K562 (cell line): Measurements from ENCODE around the gene SV2A. TPM values are rescaled to one million over a fixed set of nuclear protein-coding genes. Genes with fewer than 3 reads are reported as not detected.
A peak's percentile ranks its signal among the peaks of the same experiment; 100 is the strongest.

Source experiments
- ATAC-seq: fragments of 200-7000 bp; cut with Tn5 transposase; 3 replicates; pipeline ENCODE4 v1.9.1; 2020; ENCODE audit warnings: moderate library complexity
- BruUV-seq: library from RNA; stranded (reverse); fragments of 400-500 nt; replicated peaks from 2 replicates; lab custom pipeline; 2021; lab: Mats Ljungman, UMichigan
- CTCF ChIA-PET: fragments of 300-600 bp; formaldehyde crosslinking; extraction: SDS; loops from one replicate; lab custom pipeline; 2021; ENCODE audit warnings: low intra/inter-chr PET ratio; lab: Yijun Ruan, JAX
- POLR2A ChIA-PET: fragments of 300-600, 350-650 bp; sonication (Branson Sonifier 250); formaldehyde crosslinking; extraction: SDS; loops from one replicate; lab custom pipeline; 2021; ENCODE audit warnings: antibody characterized with exemption, inconsistent platforms; lab: Yijun Ruan, JAX
- DNase-seq, 4 experiments: peaks; one replicate each; pipeline versions ENCODE4 v3.0.0 to v3.0.0-alpha.2; 2011 to 2018; ENCODE audit warnings: low spot score in 3 of 4, mixed read lengths in 3 of 4; ENCODE audit errors: extremely low read depth in 1 of 4
- FAIRE-seq: peaks from 2 replicates; lab custom pipeline; 2011; peaks lifted over from hg19 to GRCh38; lab: Jason Lieb, UNC
- H2AFZ ChIP-seq: 2 replicates; pipeline ENCODE4 v1.6.0; 2011; ENCODE audit warnings: low read depth, low read length, control low read depth, inconsistent platforms
- H3K27ac ChIP-seq: fragments of 200-600 bp; 3 replicates; pipeline ENCODE4 v1.8.0; 2011; ENCODE audit warnings: low read depth, mild to moderate bottlenecking, control low read depth, inconsistent platforms, low read length, moderate library complexity, mixed read lengths; ENCODE audit errors: extremely low read depth
- H3K27me3 ChIP-seq, 2 experiments: fragments of 300-600 bp in 1 of 2; 2 replicates in 1 of 2; 3 replicates in 1 of 2; pipeline versions ENCODE4 v1.6.0 to v1.8.0; 2011; ENCODE audit warnings: inconsistent platforms in 2 of 2, low read length in 2 of 2, mild to moderate bottlenecking in 1 of 2, mixed read lengths in 1 of 2, moderate library complexity in 1 of 2; ENCODE audit not compliant: control insufficient read depth in 2 of 2, insufficient read depth in 2 of 2
- H3K36me3 ChIP-seq: fragments of 300-600 bp; 3 replicates; pipeline ENCODE4 v1.8.0; 2011; ENCODE audit warnings: mild to moderate bottlenecking, low read length, inconsistent platforms; ENCODE audit not compliant: control insufficient read depth, insufficient read depth
- H3K4me1 ChIP-seq, 2 experiments: fragments of 200-600 bp in 1 of 2; replicated peaks in 1 of 2; 2 replicates in 1 of 2; 3 replicates in 1 of 2; pipeline versions ENCODE4 v1.5.1 to v1.8.0; 2011; ENCODE audit warnings: inconsistent platforms in 2 of 2, low read length in 2 of 2, mild to moderate bottlenecking in 1 of 2, mixed read lengths in 1 of 2, moderate library complexity in 1 of 2; ENCODE audit not compliant: control insufficient read depth in 2 of 2, insufficient read depth in 2 of 2
- H3K4me2 ChIP-seq: 2 replicates; pipeline ENCODE4 v1.6.1; 2011; ENCODE audit warnings: low read length, control low read depth, inconsistent platforms, mixed read lengths; ENCODE audit not compliant: insufficient read depth
- H3K4me3 ChIP-seq: fragments of 200-600 bp; sonication (generic), shearing (Covaris generic); 2 replicates; pipeline ENCODE4 v1.5.1; 2016; ENCODE audit warnings: control low read depth, inconsistent platforms
- H3K79me2 ChIP-seq: fragments of 200-600 bp; 3 replicates; pipeline ENCODE4 v1.8.0; 2011; ENCODE audit warnings: low read length, inconsistent platforms; ENCODE audit not compliant: control insufficient read depth, insufficient read depth
- H3K9ac ChIP-seq, 2 experiments: 2 replicates each; pipeline versions ENCODE4 v1.6.0 to v1.6.1; 2011; ENCODE audit warnings: low read depth in 2 of 2, low read length in 2 of 2, control low read depth in 1 of 2, inconsistent platforms in 1 of 2, mild to moderate bottlenecking in 1 of 2, mixed read lengths in 1 of 2; ENCODE audit not compliant: insufficient read depth in 1 of 2
- H3K9me1 ChIP-seq: one replicate; pipeline ENCODE4 v1.6.0; 2011; ENCODE audit warnings: inconsistent platforms, mild to moderate bottlenecking, low read length, moderate library complexity; ENCODE audit not compliant: control insufficient read depth, insufficient read depth
- H3K9me3 ChIP-seq: replicated peaks from 2 replicates; pipeline ENCODE4 v1.5.1; 2011; ENCODE audit warnings: low read depth, low read length, inconsistent platforms; ENCODE audit not compliant: control insufficient read depth, insufficient read depth
- H4K20me1 ChIP-seq: replicated peaks from 2 replicates; pipeline ENCODE4 v1.6.1; 2011; ENCODE audit warnings: low read length, inconsistent platforms, mixed read lengths; ENCODE audit not compliant: control insufficient read depth, insufficient read depth
- CBX1 ChIP-seq: sonication (generic); IDR thresholded peaks from 2 replicates; pipeline ENCODE4 v1.6.1; 2016; ENCODE audit warnings: antibody characterized with exemption, low read depth, mild to moderate bottlenecking
- HCFC1 ChIP-seq: IDR thresholded peaks from 2 replicates; pipeline ENCODE4 v1.6.1; 2012; ENCODE audit warnings: low read depth, low read length, improper control_type of control experiment
- HDGF ChIP-seq: fragments of 450-650 bp; IDR thresholded peaks from 2 replicates; pipeline ENCODE4 v1.6.1; 2016
- NR3C1 ChIP-seq: sonication (generic); formaldehyde crosslinking; IDR thresholded peaks from 2 replicates; pipeline ENCODE4 v1.8.1; 2022; ENCODE audit warnings: missing genetic modification reagents
- POLR2H ChIP-seq: IDR thresholded peaks from 2 replicates; pipeline ENCODE4 v1.6.1; 2016; ENCODE audit warnings: missing genetic modification characterization, low read depth, mild to moderate bottlenecking, control low read depth, missing compliant biosample characterization, moderate library complexity
- PPARD ChIP-seq: fragments of 250-450 bp; sonication (Bioruptor Pico); IDR thresholded peaks from 2 replicates; pipeline ENCODE4 v1.8.0; 2022; ENCODE audit warnings: inconsistent platforms, mild to moderate bottlenecking, moderate library complexity
- RAD21 ChIP-seq, 2 experiments: fragments of 250-450 bp in 1 of 2; fragments of 450-650 bp in 1 of 2; sonication (Bioruptor Pico) in 1 of 2; formaldehyde crosslinking in 1 of 2; IDR thresholded peaks in 1 of 2; conservative IDR thresholded peaks in 1 of 2; 2 replicates each; pipeline versions ENCODE4 v1.4.0 to v1.8.0; 2020 to 2022; ENCODE audit warnings: mild to moderate bottlenecking in 2 of 2, moderate library complexity in 1 of 2
- ZKSCAN1 ChIP-seq: fragments of 150-350 bp; IDR thresholded peaks from 2 replicates; pipeline ENCODE4 v1.6.1; 2016; ENCODE audit warnings: low read depth, low read length
- WGBS: fragments of 100-300 bp; shearing (Covaris generic); methylation state at CpG from one replicate; pipeline ENCODE4 v1.1.6; 2016; ENCODE audit warnings: low coverage, mixed read lengths; ENCODE audit not compliant: insufficient coverage; ENCODE audit errors: missing lambda C conversion rate; 5-methylcytosine and 5-hydroxymethylcytosine counted together
- in situ Hi-C: fragments of 300-500 bp; cut with MboI; formaldehyde crosslinking; loops from 4 replicates; pipeline ENCODE4 v1.15.0; 2018; ENCODE audit warnings: inconsistent platforms, mixed read lengths
- intact Hi-C: fragments of 100-400 bp; cut with micrococcal nuclease; formaldehyde crosslinking; loops from 2 replicates; pipeline ENCODE4 v1.14.2; 2022
- polyA plus RNA-seq, 8 experiments: library from polyadenylated mRNA; depleted of rRNA in 4 of 8; stranded (reverse) in 5 of 8; unstranded in 3 of 8; fragments of >200 nt; fragmentation: Nextera tagmentation in 2 of 8; fragmentation: Illumina TruSeq in 1 of 8; extraction: Ambion mirVana in 2 of 8; extraction: Trizol in 1 of 8; gene quantifications; 2 replicates each; pipeline versions ENCODE4 v1.2.1 to v1.2.3, GENCODE V29; 2011 to 2014; ENCODE audit warnings: inconsistent platforms in 1 of 8, missing spikeins in 1 of 8
- total RNA-seq, 7 experiments: library from RNA; depleted of rRNA in 6 of 7; stranded (reverse); fragments of >200 nt in 6 of 7; fragmentation: Illumina TruSeq in 2 of 7; extraction: Trizol in 2 of 7; gene quantifications; 2 replicates each; pipeline versions ENCODE4 v1.2.1 to v1.2.3, GENCODE V29; 2011 to 2021; ENCODE audit warnings: low replicate concordance in 1 of 7
- TF ChIP-seq, protein P1 (sequence below): sonication (generic); formaldehyde crosslinking; IDR thresholded peaks from 2 replicates; pipeline ENCODE4 v1.8.0; 2022; ENCODE audit warnings: mild to moderate bottlenecking, missing genetic modification reagents
- TF ChIP-seq, protein P2 (sequence below): fragments of 250-450 bp; sonication (Bioruptor Pico); IDR thresholded peaks from 2 replicates; pipeline ENCODE4 v1.8.0; 2021; ENCODE audit warnings: moderate library complexity, mild to moderate bottlenecking, inconsistent platforms
- TF ChIP-seq, protein P3 (sequence below), 2 experiments: IDR thresholded peaks; 2 replicates each; pipeline ENCODE4 v1.6.1; 2012; ENCODE audit warnings: improper control_type of control experiment in 2 of 2, low read depth in 2 of 2, low read length in 2 of 2, borderline replicate concordance in 1 of 2
- TF ChIP-seq, protein P4 (sequence below): sonication (generic); formaldehyde crosslinking; IDR thresholded peaks from 2 replicates; pipeline ENCODE4 v1.8.0; 2022; ENCODE audit warnings: missing genetic modification reagents, mild to moderate bottlenecking, borderline replicate concordance
- TF ChIP-seq, protein P5 (sequence below): fragments of 150-350 bp; conservative IDR thresholded peaks from 2 replicates; pipeline ENCODE4 v1.6.1; 2014; ENCODE audit warnings: low read length

SV2A gene
- total and polyA plus RNA-seq, 9 of the 15 experiments (the other 6 are each of a cell fraction or from before 2014, with no cell fraction given), result 0.07 to 0.22 (median 0.11) TPM; not detected in 1

DNA sequence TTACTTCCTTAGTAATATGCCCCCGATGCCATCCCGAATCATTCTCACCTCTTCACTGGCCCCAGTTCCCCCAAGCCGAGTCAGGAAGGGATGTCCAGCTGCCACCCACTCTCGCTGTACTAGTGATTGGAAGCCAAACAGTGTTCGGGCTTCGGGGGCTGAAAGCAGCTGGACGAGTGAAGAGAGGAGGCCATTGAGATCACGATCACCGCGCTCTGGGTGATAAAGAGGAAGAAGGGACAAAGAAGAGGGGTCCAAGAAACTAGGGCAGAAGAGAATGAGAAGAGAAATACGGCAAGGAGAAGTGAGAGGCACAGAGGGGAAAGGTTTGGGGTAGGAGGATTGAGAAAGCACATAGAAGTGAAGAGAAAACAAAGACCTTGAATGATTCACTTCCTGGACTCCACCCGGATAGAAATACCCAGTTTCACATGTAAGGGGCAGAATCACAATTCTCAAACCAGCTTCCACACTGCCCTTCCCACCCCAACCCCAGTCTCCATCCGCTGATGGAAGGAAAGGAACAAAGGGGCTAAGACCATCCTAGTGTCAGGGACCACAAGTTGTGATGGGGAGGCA, 13.7 kb upstream of the SV2A start:
- Histone ChIP-seq H3K4me3 (no peak overlapping the region), H3K79me2 (peaks cover 19% of the 10 kb centered on the region), H3K4me2 (no peak overlapping the region), H4K20me1 (no peaks in the 10 kb centered on the region), H3K36me3 (peaks cover 6% of the 10 kb centered on the region), H3K4me1 (peaks cover 13 to 25% of the 10 kb centered on the region in 2 experiments), H2AFZ (peak overlapping the region; percentile 38), H3K9me1 (no peaks in the 10 kb centered on the region), H3K27me3 (no peaks in the 10 kb centered on the region), H3K27ac (no peak overlapping the region), H3K9ac (peak overlapping the region in 1 of 2 experiments; percentile 65; a peak in 1 of 4 replicates), H3K9me3 (no peaks in the 10 kb centered on the region)
- no peak for ATAC-seq
- 59% methylated on average over 13 of the region's 13 CpGs for WGBS
- no TSS peak for BruUV-seq
- ChIA-PET POLR2A (interaction anchor here (0.6 to 1.1 kb wide), 2 partner anchors 44 to 114 kb away, joined by 3 to 5 read pairs; no protein-coding TSS in a partner anchor), CTCF (no interaction called here)
- intact Hi-C loops, result no loop called here
- FAIRE-seq, result no peak
- no peak for DNase-seq
- in situ Hi-C loops, result no loop called here
- TF ChIP-seq HCFC1, result no peak
- no peak for TF ChIP-seq NR3C1 (CRISPR knock-in tag)
- TF ChIP-seq RAD21 (CRISPR knock-in tag; conservative IDR thresholded peaks at IDR 0.05 in 1 of 2, IDR thresholded peaks at IDR 0.05 in 1 of 2), result no peak
- TF ChIP-seq, protein P1, sequence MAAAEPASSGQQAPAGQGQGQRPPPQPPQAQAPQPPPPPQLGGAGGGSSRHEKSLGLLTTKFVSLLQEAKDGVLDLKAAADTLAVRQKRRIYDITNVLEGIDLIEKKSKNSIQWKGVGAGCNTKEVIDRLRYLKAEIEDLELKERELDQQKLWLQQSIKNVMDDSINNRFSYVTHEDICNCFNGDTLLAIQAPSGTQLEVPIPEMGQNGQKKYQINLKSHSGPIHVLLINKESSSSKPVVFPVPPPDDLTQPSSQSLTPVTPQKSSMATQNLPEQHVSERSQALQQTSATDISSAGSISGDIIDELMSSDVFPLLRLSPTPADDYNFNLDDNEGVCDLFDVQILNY, result no peak
- TF ChIP-seq, protein P2, sequence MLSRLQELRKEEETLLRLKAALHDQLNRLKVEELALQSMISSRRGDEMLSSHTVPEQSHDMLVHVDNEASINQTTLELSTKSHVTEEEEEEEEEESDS (CRISPR knock-in tag), result no peak
- TF ChIP-seq PPARD, result no peak
- no peak for TF ChIP-seq POLR2H (tag)
- TF ChIP-seq HDGF, result no peak
- TF ChIP-seq, protein P3, sequence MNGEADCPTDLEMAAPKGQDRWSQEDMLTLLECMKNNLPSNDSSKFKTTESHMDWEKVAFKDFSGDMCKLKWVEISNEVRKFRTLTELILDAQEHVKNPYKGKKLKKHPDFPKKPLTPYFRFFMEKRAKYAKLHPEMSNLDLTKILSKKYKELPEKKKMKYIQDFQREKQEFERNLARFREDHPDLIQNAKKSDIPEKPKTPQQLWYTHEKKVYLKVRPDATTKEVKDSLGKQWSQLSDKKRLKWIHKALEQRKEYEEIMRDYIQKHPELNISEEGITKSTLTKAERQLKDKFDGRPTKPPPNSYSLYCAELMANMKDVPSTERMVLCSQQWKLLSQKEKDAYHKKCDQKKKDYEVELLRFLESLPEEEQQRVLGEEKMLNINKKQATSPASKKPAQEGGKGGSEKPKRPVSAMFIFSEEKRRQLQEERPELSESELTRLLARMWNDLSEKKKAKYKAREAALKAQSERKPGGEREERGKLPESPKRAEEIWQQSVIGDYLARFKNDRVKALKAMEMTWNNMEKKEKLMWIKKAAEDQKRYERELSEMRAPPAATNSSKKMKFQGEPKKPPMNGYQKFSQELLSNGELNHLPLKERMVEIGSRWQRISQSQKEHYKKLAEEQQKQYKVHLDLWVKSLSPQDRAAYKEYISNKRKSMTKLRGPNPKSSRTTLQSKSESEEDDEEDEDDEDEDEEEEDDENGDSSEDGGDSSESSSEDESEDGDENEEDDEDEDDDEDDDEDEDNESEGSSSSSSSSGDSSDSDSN (IDR thresholded peaks at IDR 0.05; ENCODE audit: borderline replicate concordance in 1 of 2, low read depth in 2 of 2, low read length in 2 of 2), result no peak
- TF ChIP-seq, protein P4, sequence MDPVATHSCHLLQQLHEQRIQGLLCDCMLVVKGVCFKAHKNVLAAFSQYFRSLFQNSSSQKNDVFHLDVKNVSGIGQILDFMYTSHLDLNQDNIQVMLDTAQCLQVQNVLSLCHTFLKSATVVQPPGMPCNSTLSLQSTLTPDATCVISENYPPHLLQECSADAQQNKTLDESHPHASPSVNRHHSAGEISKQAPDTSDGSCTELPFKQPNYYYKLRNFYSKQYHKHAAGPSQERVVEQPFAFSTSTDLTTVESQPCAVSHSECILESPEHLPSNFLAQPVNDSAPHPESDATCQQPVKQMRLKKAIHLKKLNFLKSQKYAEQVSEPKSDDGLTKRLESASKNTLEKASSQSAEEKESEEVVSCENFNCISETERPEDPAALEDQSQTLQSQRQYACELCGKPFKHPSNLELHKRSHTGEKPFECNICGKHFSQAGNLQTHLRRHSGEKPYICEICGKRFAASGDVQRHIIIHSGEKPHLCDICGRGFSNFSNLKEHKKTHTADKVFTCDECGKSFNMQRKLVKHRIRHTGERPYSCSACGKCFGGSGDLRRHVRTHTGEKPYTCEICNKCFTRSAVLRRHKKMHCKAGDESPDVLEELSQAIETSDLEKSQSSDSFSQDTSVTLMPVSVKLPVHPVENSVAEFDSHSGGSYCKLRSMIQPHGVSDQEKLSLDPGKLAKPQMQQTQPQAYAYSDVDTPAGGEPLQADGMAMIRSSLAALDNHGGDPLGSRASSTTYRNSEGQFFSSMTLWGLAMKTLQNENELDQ (CRISPR knock-in tag), result no peak
- TF ChIP-seq, protein P5, sequence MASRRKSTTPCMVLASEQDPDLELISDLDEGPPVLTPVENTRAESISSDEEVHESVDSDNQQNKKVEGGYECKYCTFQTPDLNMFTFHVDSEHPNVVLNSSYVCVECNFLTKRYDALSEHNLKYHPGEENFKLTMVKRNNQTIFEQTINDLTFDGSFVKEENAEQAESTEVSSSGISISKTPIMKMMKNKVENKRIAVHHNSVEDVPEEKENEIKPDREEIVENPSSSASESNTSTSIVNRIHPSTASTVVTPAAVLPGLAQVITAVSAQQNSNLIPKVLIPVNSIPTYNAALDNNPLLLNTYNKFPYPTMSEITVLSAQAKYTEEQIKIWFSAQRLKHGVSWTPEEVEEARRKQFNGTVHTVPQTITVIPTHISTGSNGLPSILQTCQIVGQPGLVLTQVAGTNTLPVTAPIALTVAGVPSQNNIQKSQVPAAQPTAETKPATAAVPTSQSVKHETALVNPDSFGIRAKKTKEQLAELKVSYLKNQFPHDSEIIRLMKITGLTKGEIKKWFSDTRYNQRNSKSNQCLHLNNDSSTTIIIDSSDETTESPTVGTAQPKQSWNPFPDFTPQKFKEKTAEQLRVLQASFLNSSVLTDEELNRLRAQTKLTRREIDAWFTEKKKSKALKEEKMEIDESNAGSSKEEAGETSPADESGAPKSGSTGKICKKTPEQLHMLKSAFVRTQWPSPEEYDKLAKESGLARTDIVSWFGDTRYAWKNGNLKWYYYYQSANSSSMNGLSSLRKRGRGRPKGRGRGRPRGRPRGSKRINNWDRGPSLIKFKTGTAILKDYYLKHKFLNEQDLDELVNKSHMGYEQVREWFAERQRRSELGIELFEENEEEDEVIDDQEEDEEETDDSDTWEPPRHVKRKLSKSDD, result no peak
- TF ChIP-seq ZKSCAN1, result no peak
- no peak for TF ChIP-seq CBX1
